GM18907 (cell line): Measurements from ENCODE around the gene N4BP2.
A peak's percentile ranks its signal among the peaks of the same experiment; 100 is the strongest.

Experiments
- ATAC-seq: cut with Tn5 transposase; IDR thresholded peaks from one replicate; pipeline ENCODE4 v1.9.1; 2021; ENCODE audit warnings: mild to moderate bottlenecking, moderate library complexity; ENCODE audit not compliant: unreplicated experiment

N4BP2 gene

DNA sequence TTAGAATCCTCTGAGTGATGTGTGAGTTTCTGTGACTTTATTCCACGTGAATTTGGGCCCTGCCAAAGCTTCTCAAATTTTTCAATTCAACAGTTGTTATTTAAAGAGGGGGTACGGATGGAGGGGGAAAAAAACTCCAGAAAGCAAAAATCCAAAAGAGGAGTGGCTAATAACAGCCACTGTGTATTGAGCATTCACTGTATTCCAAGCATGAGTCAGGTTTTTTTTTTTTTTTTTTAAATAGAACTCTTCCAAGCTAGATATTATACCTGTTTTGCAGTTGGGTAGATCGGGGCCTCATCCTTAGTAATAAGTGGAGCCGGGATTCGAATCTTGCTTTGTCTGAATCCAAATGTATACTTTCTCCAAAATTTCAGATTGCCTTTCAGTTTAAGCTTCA, 133.8 kb downstream of the N4BP2 start:
- no peak for ATAC-seq

DNA sequence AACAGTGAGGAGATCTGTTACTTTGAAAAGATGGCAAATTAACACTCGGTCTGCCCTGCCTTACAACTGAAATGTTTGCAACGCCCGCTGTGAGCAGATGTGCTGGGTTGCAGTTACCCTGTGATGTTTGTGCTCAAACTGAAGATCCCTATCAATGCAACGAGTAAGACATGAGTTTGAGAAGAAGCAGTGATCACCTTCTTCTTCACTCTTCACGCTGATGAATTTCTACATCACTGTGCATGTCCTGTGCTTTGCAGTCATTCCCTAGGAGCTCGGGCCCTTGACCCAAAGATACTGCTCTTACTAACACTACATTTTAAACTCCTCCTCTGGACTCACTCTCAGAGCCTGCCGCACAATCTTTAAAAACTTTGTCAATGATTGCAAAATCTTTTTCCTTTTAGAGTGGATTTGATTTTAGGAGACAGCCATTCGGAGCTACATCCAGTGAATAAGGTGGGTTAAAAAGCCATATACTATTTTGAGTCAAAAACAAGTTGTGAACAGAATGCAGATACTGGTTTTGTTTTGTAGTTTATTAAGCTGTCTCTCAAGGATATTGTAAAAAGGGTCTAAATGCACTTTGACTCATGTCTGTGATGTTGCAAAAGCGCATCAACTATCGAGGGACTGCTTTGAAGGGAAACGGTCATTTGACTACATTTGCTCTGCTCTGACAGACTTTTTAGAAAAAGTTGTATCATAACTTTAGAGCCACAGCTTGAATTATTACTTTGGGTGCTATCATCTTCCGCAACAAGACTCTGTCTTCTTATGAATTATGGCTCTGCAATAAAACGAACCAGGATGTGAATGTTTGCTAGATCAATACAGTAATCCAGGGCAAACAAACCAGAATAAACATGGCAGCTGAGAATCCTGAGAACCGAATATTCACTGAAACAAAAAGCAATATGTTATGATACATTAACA, 134.5 kb downstream of the N4BP2 start:
- ATAC-seq, result no peak

DNA sequence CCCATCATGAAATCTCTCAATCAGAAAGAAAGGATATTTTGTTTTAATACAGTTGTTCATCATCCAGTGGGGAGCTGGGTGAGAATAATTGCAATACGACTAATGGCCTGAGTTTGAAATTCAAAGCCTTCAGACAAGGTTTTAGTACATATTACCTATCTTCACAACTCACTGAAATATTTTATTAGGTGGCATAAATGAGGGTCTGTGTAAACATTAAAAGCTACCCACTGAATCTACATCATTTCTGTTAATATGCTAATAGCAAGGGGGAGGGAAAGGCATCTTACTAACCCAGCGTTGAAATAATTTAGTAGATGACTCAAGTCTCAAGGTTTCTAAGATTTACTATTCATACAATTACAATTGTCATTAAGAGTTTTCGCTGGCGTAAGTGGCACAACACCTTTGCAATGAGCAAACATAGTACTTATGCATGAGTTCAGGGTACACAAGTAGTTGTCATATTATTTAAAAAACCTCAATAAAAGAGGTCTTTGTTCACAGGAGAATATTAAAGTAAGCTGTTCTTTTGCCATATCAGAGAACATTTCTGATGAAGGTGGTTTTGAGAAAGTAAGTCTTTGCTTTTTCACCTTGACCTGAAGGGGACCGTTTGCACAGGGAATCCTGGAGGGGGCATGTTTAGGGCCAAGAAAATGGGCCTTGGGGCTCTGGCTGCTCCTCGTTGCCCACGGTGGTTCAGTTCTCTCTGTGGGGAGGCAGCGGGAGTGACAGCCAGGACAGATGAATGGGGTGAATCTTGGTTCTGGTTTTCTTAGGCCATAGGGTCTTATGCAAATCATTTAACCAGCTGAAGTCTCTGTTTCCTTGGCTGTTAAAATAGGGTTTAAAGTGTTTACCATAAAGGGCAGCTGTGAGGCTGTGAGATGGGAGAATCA, 135.7 kb downstream of the N4BP2 start:
- peak; percentile 41 for ATAC-seq

DNA sequence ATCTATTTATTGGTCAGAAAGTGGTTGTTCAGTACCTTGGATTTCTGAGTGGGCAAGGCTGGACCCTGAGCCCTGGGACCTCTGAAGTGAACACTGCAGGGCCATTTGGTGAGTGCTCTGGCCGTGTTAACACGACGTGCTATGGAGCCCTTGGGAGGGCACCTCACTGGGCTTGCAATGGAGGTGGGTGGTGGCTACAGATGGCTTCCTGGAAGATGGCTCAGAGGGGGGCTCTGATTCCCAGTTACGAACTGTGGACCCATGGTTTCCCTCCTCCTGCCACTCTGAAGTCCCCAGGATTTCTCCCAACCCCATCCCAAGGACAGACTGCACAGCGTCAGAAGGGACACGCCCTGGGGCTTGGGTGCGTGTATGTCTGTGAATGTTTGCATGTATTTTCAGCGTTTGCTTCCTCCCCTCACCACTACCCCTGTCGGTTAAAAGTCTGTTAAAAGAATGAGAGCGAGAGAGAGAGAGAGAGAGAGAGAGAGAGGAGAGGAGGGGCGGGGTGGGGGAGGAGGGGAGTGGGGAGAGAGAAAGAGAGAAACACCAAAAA, 136.4 kb downstream of the N4BP2 start:
- ATAC-seq, result peak; percentile 39

DNA sequence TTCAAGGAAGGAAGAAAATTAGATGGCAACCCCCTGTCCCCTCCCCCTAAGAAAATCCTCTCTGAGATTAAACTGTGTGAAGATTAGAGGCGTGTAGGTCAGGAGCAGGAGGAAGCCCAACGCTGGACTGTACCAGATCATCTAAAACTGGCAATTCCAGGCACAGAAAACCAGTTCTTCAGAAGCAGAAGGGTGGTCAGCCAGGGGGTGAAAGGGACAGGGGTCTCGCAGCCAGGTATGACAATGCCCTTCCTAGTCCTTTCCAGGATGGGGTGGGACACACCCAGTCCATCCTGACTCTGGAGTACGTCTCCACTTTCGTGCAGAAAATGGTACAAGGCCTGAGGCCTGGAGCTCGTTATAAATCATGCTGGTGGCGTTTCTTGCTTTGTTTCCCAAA, 136.9 kb downstream of the N4BP2 start:
- ATAC-seq, result no peak

DNA sequence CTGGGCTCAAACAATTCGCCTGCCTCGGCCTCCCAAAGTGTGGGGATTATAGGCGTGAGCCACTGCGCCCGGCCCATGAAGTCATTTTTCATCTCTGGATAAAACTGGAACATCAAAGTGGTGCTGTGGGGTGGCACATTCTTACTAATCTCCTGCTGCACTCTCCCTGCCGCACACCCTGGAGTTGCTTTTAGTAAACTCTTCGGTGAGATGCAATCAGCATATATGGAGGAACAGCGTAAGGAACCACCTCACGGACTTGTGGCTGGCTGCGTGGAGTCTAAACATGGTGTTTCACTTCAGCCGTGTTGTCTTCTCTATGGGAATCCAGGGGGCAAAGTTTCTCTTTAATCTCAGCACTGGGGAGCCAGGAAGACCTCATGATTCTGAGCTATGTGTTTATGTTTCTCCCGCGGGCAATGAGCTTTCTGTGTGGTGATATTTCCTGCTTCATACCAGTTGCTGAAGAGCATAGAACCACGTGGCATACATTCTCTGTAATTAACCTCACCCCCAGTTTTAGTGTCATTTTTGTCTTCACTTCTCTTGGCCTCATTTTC, 138.0 kb downstream of the N4BP2 start:
- ATAC-seq, result peak; percentile 22

DNA sequence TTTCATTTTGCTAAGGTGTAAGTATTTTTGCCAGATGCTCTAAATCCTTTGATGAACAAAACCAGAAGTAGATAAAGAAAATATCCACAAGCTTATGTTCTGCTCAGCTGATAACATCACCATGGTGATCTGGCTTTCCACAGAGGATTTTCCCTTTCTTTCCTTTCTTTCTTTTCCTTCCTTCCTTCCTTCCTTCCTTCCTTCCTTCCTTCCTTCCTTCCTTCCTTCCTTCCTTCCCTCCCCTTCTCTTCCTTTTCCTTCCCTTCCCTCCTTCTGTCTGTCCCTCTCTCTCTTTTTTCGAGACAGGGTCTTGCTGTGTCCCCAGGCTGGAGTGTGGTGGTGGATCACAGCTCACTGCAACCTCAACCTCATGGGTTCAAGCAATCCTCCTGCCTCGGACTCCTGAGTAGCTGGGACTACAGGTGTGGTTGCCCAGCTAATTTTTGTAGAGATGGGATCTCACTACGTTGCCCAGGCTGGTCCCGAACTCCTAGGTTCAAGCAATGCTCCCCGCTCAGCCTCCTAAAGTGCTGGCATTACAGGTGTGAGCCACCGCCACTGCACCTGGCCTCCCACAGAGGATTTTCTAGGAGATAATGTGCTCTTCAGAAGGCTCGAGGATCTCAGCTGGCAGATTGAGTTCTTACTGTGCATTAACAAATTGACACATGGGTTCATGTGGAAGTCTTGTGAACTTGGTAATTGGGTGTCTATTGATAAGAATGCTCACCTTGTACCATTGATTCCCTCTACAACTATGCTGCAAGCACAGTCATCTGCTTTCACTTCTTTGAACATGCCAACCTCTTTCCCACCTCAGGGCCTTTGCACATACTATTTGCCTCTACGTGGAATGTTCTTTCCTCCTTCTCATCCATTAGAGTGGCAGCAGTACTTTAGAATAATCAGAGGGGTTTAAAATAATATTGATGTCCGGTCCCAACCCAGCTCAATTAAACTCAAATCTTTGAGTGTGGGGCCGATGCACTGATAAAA, 138.8 kb downstream of the N4BP2 start:
- no peak for ATAC-seq

DNA sequence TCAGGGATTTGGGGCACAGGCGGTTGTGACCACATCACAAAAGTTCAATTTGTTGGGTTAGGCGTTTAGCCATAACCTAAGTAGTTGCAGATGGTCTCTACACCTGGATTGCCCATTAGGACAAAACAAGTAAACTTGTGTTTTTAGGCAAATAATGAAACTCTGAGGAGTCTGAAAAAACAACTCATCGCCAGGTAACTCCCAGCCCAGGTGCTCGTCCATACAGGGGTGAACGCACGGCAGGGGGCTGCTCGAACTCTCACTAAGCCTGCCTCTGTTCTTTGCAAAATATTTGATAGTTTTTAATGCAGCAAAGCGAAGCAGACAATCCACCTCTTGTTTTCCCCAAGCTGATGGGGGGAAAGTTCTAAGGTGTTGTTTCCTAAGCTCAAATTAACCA, 139.6 kb downstream of the N4BP2 start:
- no peak for ATAC-seq

DNA sequence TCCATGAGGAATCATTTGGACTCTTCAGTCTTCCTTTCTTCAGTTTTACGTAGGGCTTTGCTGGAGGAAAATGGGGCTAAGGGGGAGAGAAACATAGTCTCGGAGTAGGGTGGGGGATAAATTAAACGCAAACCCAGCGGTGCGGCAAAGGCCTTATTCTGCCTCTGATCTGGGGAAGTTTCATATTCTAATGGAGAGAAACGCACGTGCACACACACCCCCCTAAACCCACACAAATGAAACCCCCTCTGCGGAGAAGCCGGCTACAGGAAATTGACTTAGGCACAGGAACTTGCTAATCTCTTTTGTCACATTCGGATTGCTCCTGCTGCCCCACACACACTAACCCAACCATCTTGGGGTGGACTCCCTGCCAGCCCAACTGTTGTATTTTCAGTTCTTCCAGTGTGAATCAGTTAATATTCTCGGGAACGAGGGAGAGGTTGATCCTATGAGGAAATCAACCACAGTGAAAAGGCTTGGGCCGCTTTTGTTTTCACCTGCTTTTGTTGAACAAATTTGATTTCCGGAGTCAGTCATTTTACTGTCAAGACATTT, 140.2 kb downstream of the N4BP2 start, which contains the start of gene RHOH:
Gene RHOH, plus strand, starts transcription at position 308 of the 558 bp plus-strand sequence. CDS start 46,356 bp downstream, outside the sequence.
- no peak for ATAC-seq

DNA sequence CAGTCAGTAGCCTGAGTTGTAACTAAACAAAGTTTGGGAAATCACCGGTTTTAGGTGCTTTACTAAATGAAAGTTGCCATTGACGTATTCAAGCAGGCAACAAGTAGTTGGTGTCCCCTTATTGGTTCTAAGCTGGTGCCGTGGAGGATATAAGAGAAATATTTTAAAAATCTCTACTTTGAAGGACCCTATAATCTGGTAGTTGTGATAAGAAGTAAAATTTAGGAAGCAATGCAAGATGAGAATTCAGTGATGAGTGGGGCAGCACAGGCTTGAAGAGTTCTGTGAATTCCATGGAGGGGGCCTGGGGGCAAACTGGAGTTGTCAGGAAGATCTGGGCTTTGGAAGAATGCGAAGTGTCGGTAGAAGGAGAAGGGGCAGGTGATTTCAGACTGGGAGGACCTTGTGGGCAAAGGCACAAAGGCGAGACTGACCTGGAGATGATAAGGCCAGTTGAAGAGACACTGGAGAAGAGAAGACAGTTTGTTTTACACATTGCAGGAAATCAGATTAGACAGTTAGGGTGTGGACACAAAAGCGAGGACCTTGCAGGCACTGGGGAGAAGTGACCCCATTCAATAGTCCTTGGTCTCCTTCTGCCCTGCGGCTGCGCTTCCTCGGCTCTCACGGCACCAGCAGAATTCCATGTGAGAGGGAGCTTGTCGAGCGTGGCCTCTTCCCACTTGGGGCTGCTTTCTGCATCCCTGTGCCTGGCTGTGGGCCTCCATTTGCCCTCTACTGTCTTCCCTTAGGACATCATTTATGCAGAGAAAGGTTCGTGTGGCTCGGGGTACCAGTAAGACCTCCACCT, 141.4 kb downstream of the N4BP2 start:
- ATAC-seq, result no peak

DNA sequence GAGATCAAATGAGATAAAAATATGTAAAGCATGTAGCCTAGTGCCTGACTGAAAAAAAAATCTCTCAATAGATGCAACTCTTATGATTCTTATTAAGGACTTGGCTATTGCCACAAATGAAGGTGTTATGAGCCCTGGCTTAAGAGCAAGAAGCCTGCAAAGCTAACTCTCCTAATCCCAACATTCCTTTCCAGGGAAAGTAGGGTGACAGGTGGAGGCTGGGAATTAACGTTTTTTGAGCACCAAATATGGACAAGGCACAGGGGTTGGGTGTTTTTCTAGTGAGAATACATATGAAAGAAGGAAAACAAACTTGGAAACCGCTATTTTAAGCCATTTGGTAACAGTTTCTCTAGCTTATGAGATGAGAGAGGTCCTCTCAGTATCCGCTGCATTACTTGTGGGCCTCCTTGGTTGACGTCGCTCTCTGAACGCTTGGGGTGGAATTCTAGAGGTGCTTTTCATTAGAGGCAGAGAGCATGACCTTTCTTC, 142.6 kb downstream of the N4BP2 start:
- no peak for ATAC-seq

DNA sequence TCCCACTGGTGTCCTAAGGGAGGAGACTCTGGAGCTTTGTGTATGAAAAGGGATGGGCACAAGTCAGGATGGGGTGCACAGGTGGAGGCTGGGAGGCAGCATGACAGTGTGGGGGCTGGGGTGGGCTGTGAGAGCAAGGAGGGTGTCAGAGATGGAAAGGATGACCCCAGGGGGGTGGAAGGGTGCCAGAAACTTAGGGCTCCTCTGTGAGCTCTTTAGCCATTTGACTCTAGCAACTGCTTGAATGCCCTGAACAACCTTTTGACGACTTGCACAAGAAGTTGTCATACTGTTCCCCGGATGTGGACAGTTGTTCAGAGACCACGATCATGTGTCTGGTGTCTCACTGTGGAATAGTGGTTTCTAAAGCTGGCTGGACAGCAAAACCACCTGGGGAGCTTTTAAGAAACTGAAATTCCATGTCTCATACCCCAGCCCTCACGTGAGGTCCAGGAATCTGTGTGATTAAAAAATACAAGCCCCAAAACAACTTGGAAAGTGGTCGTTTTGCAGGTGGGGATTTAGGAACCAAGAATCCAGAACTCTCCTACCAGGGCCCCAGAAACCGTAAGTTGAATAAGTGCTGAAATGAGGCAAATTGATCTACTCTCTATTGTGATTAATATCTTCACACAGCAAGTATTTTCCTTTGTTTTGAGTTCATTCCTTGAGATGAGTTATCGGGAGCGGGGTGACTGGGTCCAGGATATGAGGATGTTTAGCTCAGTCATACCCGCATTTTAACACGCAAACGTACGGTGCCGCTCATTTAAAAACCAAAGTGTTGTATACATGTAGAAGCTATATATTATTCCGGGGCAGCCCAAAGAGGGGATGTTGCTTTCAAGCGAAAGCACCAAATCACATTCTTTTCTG, 143.6 kb downstream of the N4BP2 start:
- peak; percentile 61 for ATAC-seq

DNA sequence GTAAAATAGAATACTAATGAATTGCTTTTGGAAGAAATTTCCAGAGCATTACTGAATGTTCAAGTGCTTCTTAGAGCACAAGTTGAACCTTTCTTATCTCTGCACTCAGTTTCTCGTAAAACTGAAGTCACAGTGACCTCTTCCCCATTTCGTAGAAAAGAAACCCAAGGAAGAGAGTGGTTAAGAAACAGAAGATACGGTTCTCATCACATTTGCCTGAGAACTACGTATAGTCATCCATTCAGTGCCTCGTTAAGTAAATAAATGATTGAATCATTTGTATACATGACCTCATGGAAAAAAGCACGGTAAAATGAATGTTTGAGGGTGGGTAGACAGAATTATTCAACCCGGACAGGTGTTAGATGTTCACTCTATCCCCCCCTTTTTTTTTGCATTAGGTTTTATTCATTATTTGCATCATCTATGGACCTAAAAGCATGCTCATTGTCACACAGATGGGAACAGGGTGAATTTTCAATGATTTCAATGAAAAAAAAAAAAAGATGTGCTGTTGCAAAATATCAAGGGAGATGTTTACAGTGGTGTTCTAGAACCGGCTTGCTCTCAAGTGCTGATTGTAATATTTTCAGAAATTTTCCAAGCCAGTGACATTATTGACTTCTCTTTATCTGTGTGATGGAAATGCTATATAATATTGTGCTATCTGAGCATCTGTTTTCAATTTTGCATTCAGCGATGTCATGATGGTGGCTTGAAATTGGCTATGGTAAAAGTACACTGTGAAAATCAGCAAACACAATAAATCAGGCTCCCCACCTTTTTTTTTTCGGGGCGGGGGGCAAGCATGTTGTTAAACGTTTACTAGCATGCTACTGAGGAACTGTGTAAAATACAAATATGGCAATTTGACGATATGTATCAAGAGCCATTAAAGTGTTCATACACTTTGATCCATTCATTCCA, 144.5 kb downstream of the N4BP2 start:
- peak; percentile 24 for ATAC-seq

DNA sequence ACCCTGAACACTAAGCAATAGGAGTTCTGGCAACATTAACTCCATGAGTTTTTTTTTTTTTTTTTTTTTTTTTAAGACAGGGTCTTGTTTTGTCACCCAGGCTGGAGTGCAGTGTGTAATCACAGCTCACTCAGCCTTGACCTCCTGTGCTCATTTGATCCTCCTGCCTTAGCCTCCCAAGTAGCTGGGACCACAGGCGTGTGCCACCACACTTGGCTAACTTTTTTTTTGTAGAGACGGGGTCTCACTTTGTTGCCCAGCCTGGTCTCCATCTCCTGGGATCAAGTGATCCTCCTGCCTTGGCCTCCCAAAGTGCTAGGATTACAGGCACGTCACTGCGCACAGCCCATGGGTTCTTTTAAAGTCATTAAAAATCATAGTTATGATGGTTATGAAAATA, 145.2 kb downstream of the N4BP2 start:
- no peak for ATAC-seq

DNA sequence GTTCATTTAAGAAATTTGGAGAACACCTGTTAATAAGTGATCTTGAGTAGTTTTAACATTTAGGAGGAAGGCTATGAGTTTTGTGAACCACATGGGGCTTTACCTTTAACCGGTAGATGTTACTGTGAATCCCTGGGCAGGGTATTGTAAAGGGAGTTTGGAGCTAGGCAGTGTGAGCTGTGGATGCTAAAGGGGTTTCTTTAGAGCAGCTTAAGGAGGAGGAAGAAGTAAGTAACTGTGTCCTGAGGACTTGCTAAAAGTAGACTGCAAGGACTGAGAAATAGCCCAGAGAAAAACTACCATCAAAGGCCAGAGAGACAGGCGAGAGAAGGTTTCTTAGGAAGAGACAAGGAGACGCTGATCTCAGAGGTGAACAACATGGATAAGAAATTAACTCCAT, 145.8 kb downstream of the N4BP2 start:
- ATAC-seq, result no peak

DNA sequence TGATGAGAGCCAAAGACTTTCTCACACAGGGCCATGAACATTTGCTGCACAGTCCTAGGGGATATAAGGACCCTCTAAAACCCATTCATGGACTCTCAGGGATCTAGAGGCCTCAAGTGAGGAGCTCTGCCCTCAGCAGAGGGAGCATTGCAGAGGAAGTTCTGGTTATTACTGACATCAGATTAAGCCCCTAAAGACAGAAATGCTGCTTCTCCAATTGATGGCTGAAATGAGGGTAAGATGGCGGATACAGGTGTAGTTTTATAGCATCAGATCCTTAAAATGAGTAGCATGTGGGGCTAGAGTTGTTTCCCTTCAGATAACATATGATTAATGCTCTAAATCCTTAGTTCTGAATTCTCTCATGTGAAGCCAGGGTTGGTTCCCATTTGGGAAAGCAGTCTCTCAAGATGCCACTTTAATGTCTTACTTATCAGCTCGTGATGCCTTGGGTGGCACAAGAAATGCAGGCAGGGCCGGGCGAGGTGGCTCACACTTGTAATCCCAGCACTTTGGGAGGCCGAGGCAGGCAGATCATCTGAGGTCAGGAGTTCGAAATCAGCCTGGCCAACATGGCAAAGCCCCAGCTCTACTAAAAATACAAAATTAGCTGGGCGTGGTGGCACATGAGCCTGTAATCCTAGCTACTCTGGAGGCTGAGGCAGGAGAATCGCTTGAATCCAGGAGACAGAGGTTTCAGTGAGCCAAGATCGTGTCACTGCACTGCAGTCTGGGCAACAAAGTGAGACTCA, 148.0 kb downstream of the N4BP2 start:
- ATAC-seq, result no peak
